ENCODE results near the gene AP1B1. TPM values are rescaled to one million over a fixed set of nuclear protein-coding genes. Genes with fewer than 3 reads are reported as not detected.

AP1B1 gene
- total and polyA plus RNA-seq, 3 donors from 2014 or later, result 71.8 to 92.0 (median 79.8) TPM

- peaks cover 14% of the 10 kb centered on the region for H3K4me1 ChIP-seq
- no peaks in the 10 kb centered on the region for H3K9me3 ChIP-seq
- H3K27me3 ChIP-seq, result no peaks in the 10 kb centered on the region
- H3K4me3 ChIP-seq, result no peak overlapping the region
- H3K36me3 ChIP-seq (ENCODE audit: low read depth, missing control alignments), result no peaks in the 10 kb centered on the region
- intact Hi-C loops (cut with DNase I; ENCODE audit: low total_unique reads), result no loop called here
- no peak for DNase-seq
- TF ChIP-seq, protein P1, sequence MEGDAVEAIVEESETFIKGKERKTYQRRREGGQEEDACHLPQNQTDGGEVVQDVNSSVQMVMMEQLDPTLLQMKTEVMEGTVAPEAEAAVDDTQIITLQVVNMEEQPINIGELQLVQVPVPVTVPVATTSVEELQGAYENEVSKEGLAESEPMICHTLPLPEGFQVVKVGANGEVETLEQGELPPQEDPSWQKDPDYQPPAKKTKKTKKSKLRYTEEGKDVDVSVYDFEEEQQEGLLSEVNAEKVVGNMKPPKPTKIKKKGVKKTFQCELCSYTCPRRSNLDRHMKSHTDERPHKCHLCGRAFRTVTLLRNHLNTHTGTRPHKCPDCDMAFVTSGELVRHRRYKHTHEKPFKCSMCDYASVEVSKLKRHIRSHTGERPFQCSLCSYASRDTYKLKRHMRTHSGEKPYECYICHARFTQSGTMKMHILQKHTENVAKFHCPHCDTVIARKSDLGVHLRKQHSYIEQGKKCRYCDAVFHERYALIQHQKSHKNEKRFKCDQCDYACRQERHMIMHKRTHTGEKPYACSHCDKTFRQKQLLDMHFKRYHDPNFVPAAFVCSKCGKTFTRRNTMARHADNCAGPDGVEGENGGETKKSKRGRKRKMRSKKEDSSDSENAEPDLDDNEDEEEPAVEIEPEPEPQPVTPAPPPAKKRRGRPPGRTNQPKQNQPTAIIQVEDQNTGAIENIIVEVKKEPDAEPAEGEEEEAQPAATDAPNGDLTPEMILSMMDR (IDR thresholded peaks at IDR 0.05), result no peak
- no peak for TF ChIP-seq POLR2A (IDR thresholded peaks at IDR 0.05)
- 81 to 100% methylated on average over 1 to 14 of the region's 14 CpGs for WGBS, 2 donors
- no peak overlapping the region for H3K27ac ChIP-seq
Observed at GRCh38 chr22:29331658-29332300, 56.6 kb downstream of the AP1B1 start.

GRCh38 chr22:29331213-29331612, 57.2 kb downstream of the AP1B1 start:
- Histone ChIP-seq H3K27me3 (no peaks in the 10 kb centered on the region), H3K9me3 (no peaks in the 10 kb centered on the region), H3K4me3 (no peak overlapping the region), H3K27ac (no peak overlapping the region), H3K36me3 (ENCODE audit: low read depth, missing control alignments) (no peaks in the 10 kb centered on the region), H3K4me1 (peaks cover 14% of the 10 kb centered on the region)
- WGBS, 2 donors, result 91 to 100% methylated on average over 6 to 8 of the region's 8 CpGs
- no peak for DNase-seq
- intact Hi-C loops (cut with DNase I; ENCODE audit: low total_unique reads), result no loop called here
- TF ChIP-seq, protein P1 (IDR thresholded peaks at IDR 0.05), result no peak
- no peak for TF ChIP-seq POLR2A (IDR thresholded peaks at IDR 0.05)

- Histone ChIP-seq H3K9me3 (no peaks in the 10 kb centered on the region), H3K27me3 (no peaks in the 10 kb centered on the region), H3K4me3 (no peak overlapping the region), H3K4me1 (peaks cover 14% of the 10 kb centered on the region), H3K36me3 (ENCODE audit: low read depth, missing control alignments) (no peaks in the 10 kb centered on the region), H3K27ac (no peak overlapping the region)
- TF ChIP-seq, protein P1 (IDR thresholded peaks at IDR 0.05), result no peak
- TF ChIP-seq POLR2A (IDR thresholded peaks at IDR 0.05), result no peak
- DNase-seq, result peak; percentile 73
- intact Hi-C loops (cut with DNase I; ENCODE audit: low total_unique reads), result no loop called here
- 27% methylated on average over 9 of the region's 9 CpGs; no CpG with 5 or more reads in 1 of the 2 donors for WGBS, 2 donors
Observed at GRCh38 chr22:29330753-29331152, 57.6 kb downstream of the AP1B1 start.

- Histone ChIP-seq H3K4me1 (peaks cover 14% of the 10 kb centered on the region), H3K27me3 (no peaks in the 10 kb centered on the region), H3K36me3 (ENCODE audit: low read depth, missing control alignments) (no peaks in the 10 kb centered on the region), H3K4me3 (no peak overlapping the region), H3K27ac (no peak overlapping the region), H3K9me3 (no peaks in the 10 kb centered on the region)
- intact Hi-C loops (cut with DNase I; ENCODE audit: low total_unique reads), result no loop called here
- TF ChIP-seq, protein P1 (IDR thresholded peaks at IDR 0.05), result no peak
- no peak for TF ChIP-seq POLR2A (IDR thresholded peaks at IDR 0.05)
- 74 to 76% methylated on average over 11 to 19 of the region's 19 CpGs for WGBS, 2 donors
- no peak for DNase-seq
Observed at GRCh38 chr22:29330291-29330690, 58.1 kb downstream of the AP1B1 start.

DNA sequence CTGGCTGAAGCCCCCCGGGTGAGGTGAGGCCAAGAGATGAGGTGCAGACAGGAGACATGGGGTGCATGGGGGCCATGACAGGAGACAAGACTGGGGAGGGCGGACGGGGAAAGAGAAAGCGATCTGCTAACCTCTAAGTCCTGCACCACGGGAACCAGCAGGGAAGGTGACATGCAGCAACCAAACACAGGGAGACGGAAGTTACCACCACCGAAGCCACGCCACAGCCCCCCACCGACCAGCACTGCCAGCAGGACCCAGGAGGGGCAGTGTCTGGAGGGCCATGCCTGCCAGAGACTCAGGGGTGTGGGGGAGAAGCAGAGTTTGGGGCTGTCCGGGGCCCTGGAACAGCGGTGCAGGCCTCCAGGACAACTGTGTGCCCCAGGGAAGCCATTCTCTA, 58.8 kb downstream of the AP1B1 start:
- 92 to 96% methylated on average over 9 to 11 of the region's 11 CpGs for WGBS, 2 donors
- no peaks in the 10 kb centered on the region for H3K27me3 ChIP-seq
- no peak overlapping the region for H3K27ac ChIP-seq
- H3K4me1 ChIP-seq, result peaks cover 14% of the 10 kb centered on the region
- intact Hi-C loops (cut with DNase I; ENCODE audit: low total_unique reads), result no loop called here
- no peak for DNase-seq
- TF ChIP-seq, protein P1 (IDR thresholded peaks at IDR 0.05), result no peak
- TF ChIP-seq POLR2A (IDR thresholded peaks at IDR 0.05), result no peak
- no peaks in the 10 kb centered on the region for H3K9me3 ChIP-seq
- no peaks in the 10 kb centered on the region for H3K36me3 ChIP-seq (ENCODE audit: low read depth, missing control alignments)
- H3K4me3 ChIP-seq, result no peak overlapping the region

Data from testis (tissue), 3 donors.